Fibroblast of lung (primary cell): ENCODE measurements around the gene INHBC. TPM values are rescaled to one million over a fixed set of nuclear protein-coding genes. Genes with fewer than 3 reads are reported as not detected.

ENCODE experiments used
- DNase-seq, 2 donors: peaks; one replicate each; pipeline versions ENCODE4 v3.0.0 to v3.0.0-alpha.2; 2010; ENCODE audit warnings: low read depth in 2 of 2
- H2AFZ ChIP-seq: 2 replicates; pipeline ENCODE4 v1.5.1; 2012; ENCODE audit warnings: low read length, control low read depth, inconsistent platforms
- H3K27ac ChIP-seq: 2 replicates; pipeline ENCODE4 v1.5.1; 2011; ENCODE audit warnings: low read length, control low read depth; ENCODE audit not compliant: insufficient read depth
- H3K27me3 ChIP-seq: 2 replicates; pipeline ENCODE4 v1.5.1; 2011; ENCODE audit warnings: mild to moderate bottlenecking, low read length; ENCODE audit not compliant: control insufficient read depth, insufficient read depth
- H3K36me3 ChIP-seq: 2 replicates; pipeline ENCODE4 v1.5.1; 2011; ENCODE audit warnings: low read length; ENCODE audit not compliant: control insufficient read depth, insufficient read depth
- H3K4me1 ChIP-seq: 2 replicates; pipeline ENCODE4 v1.5.1; 2011; ENCODE audit warnings: low read length; ENCODE audit not compliant: control insufficient read depth, insufficient read depth; ENCODE audit errors: extremely low read depth
- H3K4me2 ChIP-seq: 2 replicates; pipeline ENCODE4 v1.5.1; 2011; ENCODE audit warnings: low read length, control low read depth; ENCODE audit not compliant: insufficient read depth; ENCODE audit errors: extremely low read depth
- H3K4me3 ChIP-seq, 4 experiments: fragments of 200-600 bp in 1 of 4; sonication (generic) in 1 of 4; replicated peaks in 1 of 4; 2 replicates each; pipeline ENCODE4 v1.5.1; 2011 to 2016; ENCODE audit warnings: low read length in 4 of 4, low read depth in 3 of 4, mild to moderate bottlenecking in 3 of 4, control low read depth in 2 of 4, inconsistent platforms in 1 of 4, mixed read lengths in 1 of 4; ENCODE audit not compliant: insufficient read depth in 1 of 4; ENCODE audit errors: control extremely low read depth in 1 of 4
- H3K79me2 ChIP-seq: 2 replicates; pipeline ENCODE4 v1.5.1; 2012; ENCODE audit warnings: mild to moderate bottlenecking, low read length, inconsistent platforms; ENCODE audit not compliant: control insufficient read depth, insufficient read depth
- H3K9ac ChIP-seq: 2 replicates; pipeline ENCODE4 v1.5.1; 2011; ENCODE audit warnings: mild to moderate bottlenecking, low read length, control low read depth; ENCODE audit not compliant: insufficient read depth
- H3K9me3 ChIP-seq: 2 replicates; pipeline ENCODE4 v1.5.1; 2012; ENCODE audit warnings: low read depth, low read length; ENCODE audit not compliant: control insufficient read depth, insufficient read depth
- H4K20me1 ChIP-seq: 2 replicates; pipeline ENCODE4 v1.5.1; 2011; ENCODE audit warnings: low read length; ENCODE audit not compliant: control insufficient read depth, insufficient read depth; ENCODE audit errors: extremely low read depth
- EZH2 ChIP-seq: IDR thresholded peaks from 2 replicates; pipeline ENCODE4 v1.5.1; 2012; ENCODE audit warnings: low read length, control low read depth, mild to moderate bottlenecking; ENCODE audit errors: missing control alignments
- polyA plus RNA-seq, 2 donors: library from polyadenylated mRNA; depleted of rRNA in 1 of 2; stranded (reverse) in 1 of 2; unstranded in 1 of 2; fragments of >200 nt; gene quantifications; 2 replicates each; pipeline ENCODE4 v1.2.1, GENCODE V29; 2011 to 2012; ENCODE audit warnings: missing spikeins in 1 of 2
- total RNA-seq: library from RNA; depleted of rRNA; stranded (reverse); fragments of >200 nt; gene quantifications from 2 replicates; pipeline ENCODE4 v1.2.1, GENCODE V29; 2014
- TF ChIP-seq, protein P1 (sequence below), 2 donors: IDR thresholded peaks in 1 of 2; conservative IDR thresholded peaks in 1 of 2; 1 replicate in 1 of 2; 2 replicates in 1 of 2; pipeline ENCODE4 v1.5.1; 2011 to 2012; ENCODE audit warnings: low read length in 2 of 2, control low read depth in 1 of 2, inconsistent platforms in 1 of 2, low read depth in 1 of 2, mild to moderate bottlenecking in 1 of 2

INHBC gene
- total and polyA plus RNA-seq, 2 donors (not counting 1 experiment from before 2014, with no cell fraction given): 0.05 TPM; not detected in 1

GRCh38 chr12:57455374-57456144, 21.0 kb downstream of the INHBC start:
- Histone ChIP-seq H4K20me1 (no peaks in the 10 kb centered on the region), H3K4me1 (peaks cover 25% of the 10 kb centered on the region), H3K27me3 (no peaks in the 10 kb centered on the region), H2AFZ (no peak overlapping the region), H3K36me3 (no peaks in the 10 kb centered on the region), H3K9me3 (no peaks in the 10 kb centered on the region), H3K4me2 (no peak overlapping the region), H3K4me3 (peak overlapping the region in 1 of 4 experiments; percentile 59), H3K79me2 (no peaks in the 10 kb centered on the region), H3K27ac (no peak overlapping the region), H3K9ac (no peak overlapping the region)
- no peak for TF ChIP-seq EZH2
- TF ChIP-seq, protein P1, sequence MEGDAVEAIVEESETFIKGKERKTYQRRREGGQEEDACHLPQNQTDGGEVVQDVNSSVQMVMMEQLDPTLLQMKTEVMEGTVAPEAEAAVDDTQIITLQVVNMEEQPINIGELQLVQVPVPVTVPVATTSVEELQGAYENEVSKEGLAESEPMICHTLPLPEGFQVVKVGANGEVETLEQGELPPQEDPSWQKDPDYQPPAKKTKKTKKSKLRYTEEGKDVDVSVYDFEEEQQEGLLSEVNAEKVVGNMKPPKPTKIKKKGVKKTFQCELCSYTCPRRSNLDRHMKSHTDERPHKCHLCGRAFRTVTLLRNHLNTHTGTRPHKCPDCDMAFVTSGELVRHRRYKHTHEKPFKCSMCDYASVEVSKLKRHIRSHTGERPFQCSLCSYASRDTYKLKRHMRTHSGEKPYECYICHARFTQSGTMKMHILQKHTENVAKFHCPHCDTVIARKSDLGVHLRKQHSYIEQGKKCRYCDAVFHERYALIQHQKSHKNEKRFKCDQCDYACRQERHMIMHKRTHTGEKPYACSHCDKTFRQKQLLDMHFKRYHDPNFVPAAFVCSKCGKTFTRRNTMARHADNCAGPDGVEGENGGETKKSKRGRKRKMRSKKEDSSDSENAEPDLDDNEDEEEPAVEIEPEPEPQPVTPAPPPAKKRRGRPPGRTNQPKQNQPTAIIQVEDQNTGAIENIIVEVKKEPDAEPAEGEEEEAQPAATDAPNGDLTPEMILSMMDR (conservative IDR thresholded peaks at IDR 0.05 in 1 of 2, IDR thresholded peaks at IDR 0.05 in 1 of 2; ENCODE audit: low read depth in 1 of 2, low read length in 2 of 2): no peak
- no peak for DNase-seq

GRCh38 chr12:57456145-57456700, 21.6 kb downstream of the INHBC start:
- no peaks in the 10 kb centered on the region for H3K79me2 ChIP-seq
- no peak overlapping the region for H3K4me2 ChIP-seq
- H3K4me3 ChIP-seq: peak overlapping the region in 1 of 4 experiments; percentile 59
- no peaks in the 10 kb centered on the region for H3K9me3 ChIP-seq
- H3K27me3 ChIP-seq: no peaks in the 10 kb centered on the region
- TF ChIP-seq EZH2: no peak
- TF ChIP-seq, protein P1 (conservative IDR thresholded peaks at IDR 0.05 in 1 of 2, IDR thresholded peaks at IDR 0.05 in 1 of 2; ENCODE audit: low read depth in 1 of 2, low read length in 2 of 2): peak; percentile 35 to 61
- no peak overlapping the region for H3K27ac ChIP-seq
- peaks cover 23% of the 10 kb centered on the region for H3K4me1 ChIP-seq
- peak; percentile 29 to 37 for DNase-seq
- no peaks in the 10 kb centered on the region for H4K20me1 ChIP-seq
- no peak overlapping the region for H3K9ac ChIP-seq
- H3K36me3 ChIP-seq: no peaks in the 10 kb centered on the region
- H2AFZ ChIP-seq: no peak overlapping the region

GRCh38 chr12:57456737-57457490, 22.3 kb downstream of the INHBC start:
- no peak overlapping the region for H3K9ac ChIP-seq
- no peaks in the 10 kb centered on the region for H3K9me3 ChIP-seq
- no peak for TF ChIP-seq EZH2
- H3K4me2 ChIP-seq: no peak overlapping the region
- no peak overlapping the region for H3K27ac ChIP-seq
- no peaks in the 10 kb centered on the region for H3K27me3 ChIP-seq
- H2AFZ ChIP-seq: no peak overlapping the region
- no peak for DNase-seq
- H4K20me1 ChIP-seq: no peaks in the 10 kb centered on the region
- peak overlapping the region in 1 of 4 experiments; percentile 59 for H3K4me3 ChIP-seq
- no peaks in the 10 kb centered on the region for H3K79me2 ChIP-seq
- peaks cover 19% of the 10 kb centered on the region for H3K4me1 ChIP-seq
- H3K36me3 ChIP-seq: no peaks in the 10 kb centered on the region
